B cell (primary cell): ENCODE results near the gene LSM14A. TPM values are rescaled to one million over a fixed set of nuclear protein-coding genes. Genes with fewer than 3 reads are reported as not detected.

ENCODE experiments used
- ATAC-seq: fragments of 200-7000 bp; cut with Tn5 transposase; one replicate; pipeline ENCODE4 v1.10.0; 2021; ENCODE audit warnings: low read depth, mild to moderate bottlenecking, moderate number of reproducible peaks, moderate library complexity
- CTCF ChIA-PET: fragments of 350-600 bp; sonication (Branson Sonifier 250); formaldehyde crosslinking; loops from one replicate; lab custom pipeline; 2021; ENCODE audit warnings: antibody characterized with exemption, inconsistent platforms; lab: Charles Lee
- POLR2A ChIA-PET: fragments of 350-600 bp; sonication (Branson Sonifier 250); formaldehyde crosslinking; loops from one replicate; lab custom pipeline; 2021; ENCODE audit warnings: antibody characterized with exemption; lab: Charles Lee
- DNase-seq: peaks from one replicate; pipeline ENCODE4 v3.0.0; 2013
- H2AFZ ChIP-seq: 2 replicates; pipeline ENCODE4 v1.6.1; 2012; ENCODE audit warnings: mild to moderate bottlenecking, low read depth, low read length; ENCODE audit not compliant: insufficient read depth, poor library complexity, severe bottlenecking
- H3K27ac ChIP-seq, 2 donors: 1 replicate in 1 of 2; 2 replicates in 1 of 2; pipeline ENCODE4 v1.5.1; 2012 to 2013; ENCODE audit warnings: low read length in 2 of 2, mild to moderate bottlenecking in 2 of 2, moderate library complexity in 1 of 2
- H3K27me3 ChIP-seq, 4 experiments: fragments of 200-600 bp in 1 of 4; sonication (generic) in 1 of 4; replicated peaks in 1 of 4; 1 replicate in 2 of 4; 2 replicates in 2 of 4; pipeline versions ENCODE4 v1.6.1 to v1.7.0; 2013 to 2016; ENCODE audit warnings: low read length in 3 of 4, mild to moderate bottlenecking in 2 of 4, mixed read lengths in 1 of 4, moderate library complexity in 1 of 4; ENCODE audit not compliant: insufficient read depth in 4 of 4, control insufficient read depth in 3 of 4; ENCODE audit errors: control extremely low read depth in 1 of 4
- H3K36me3 ChIP-seq, 2 experiments: replicated peaks in 1 of 2; 1 replicate in 1 of 2; 2 replicates in 1 of 2; pipeline versions ENCODE4 v1.6.1 to v1.7.1; 2013; ENCODE audit warnings: low read length in 1 of 2; ENCODE audit not compliant: insufficient read depth in 2 of 2, control insufficient read depth in 1 of 2; ENCODE audit errors: control extremely low read depth in 1 of 2, extremely low read depth in 1 of 2
- H3K4me1 ChIP-seq, 2 donors: fragments of 200-600 bp in 1 of 2; sonication (generic) in 1 of 2; 1 replicate in 1 of 2; 2 replicates in 1 of 2; pipeline versions ENCODE4 v1.5.1 to v1.6.1; 2013 to 2017; ENCODE audit warnings: low read length in 2 of 2; ENCODE audit not compliant: control insufficient read depth in 2 of 2, insufficient read depth in 2 of 2
- H3K4me2 ChIP-seq: replicated peaks from 2 replicates; pipeline ENCODE3; 2012; ENCODE audit warnings: mild to moderate bottlenecking, low read depth, low read length; ENCODE audit not compliant: poor library complexity, severe bottlenecking
- H3K4me3 ChIP-seq, 5 experiments: fragments of 200-600 bp in 1 of 5; sonication (generic) in 1 of 5; 1 replicate in 3 of 5; 2 replicates in 2 of 5; pipeline versions ENCODE4 v1.5.1 to v1.7.0; 2011 to 2016; ENCODE audit warnings: low read length in 4 of 5, mild to moderate bottlenecking in 4 of 5, low read depth in 2 of 5, control low read depth in 1 of 5, moderate library complexity in 1 of 5; ENCODE audit not compliant: insufficient read depth in 1 of 5; ENCODE audit errors: control extremely low read depth in 1 of 5, extremely low read depth in 1 of 5
- H3K79me2 ChIP-seq: fragments of 200-600 bp; sonication (generic); one replicate; pipeline ENCODE4 v1.6.0; 2016; ENCODE audit warnings: low read length; ENCODE audit not compliant: control insufficient read depth, insufficient read depth
- H3K9ac ChIP-seq: fragments of 200-600 bp; sonication (generic); 2 replicates; pipeline ENCODE4 v1.6.1; 2017; ENCODE audit warnings: mild to moderate bottlenecking, low read length, moderate library complexity
- H3K9me3 ChIP-seq, 3 donors: one replicate each; pipeline versions ENCODE4 v1.6.1 to v1.7.1; 2013; ENCODE audit warnings: low read length in 2 of 3; ENCODE audit not compliant: control insufficient read depth in 2 of 3, insufficient read depth in 1 of 3; ENCODE audit errors: control extremely low read depth in 1 of 3
- H4K20me1 ChIP-seq: 2 replicates; pipeline ENCODE4 v1.6.0; 2012; ENCODE audit warnings: mild to moderate bottlenecking, low read length; ENCODE audit not compliant: insufficient read depth, control insufficient read depth, poor library complexity, severe bottlenecking
- H3K27ac Mint-ChIP-seq: one replicate; pipeline ENCODE4 v1.8.0; 2021; ENCODE audit warnings: mixed read lengths
- H3K27me3 Mint-ChIP-seq: one replicate; pipeline ENCODE4 v1.8.0; 2021; ENCODE audit warnings: mixed read lengths
- H3K4me1 Mint-ChIP-seq: one replicate; pipeline ENCODE4 v1.8.0; 2021; ENCODE audit warnings: mixed read lengths
- H3K4me3 Mint-ChIP-seq: one replicate; pipeline ENCODE4 v1.8.0; 2021; ENCODE audit warnings: mixed read lengths
- H3K9me3 Mint-ChIP-seq: one replicate; pipeline ENCODE4 v1.8.0; 2022; ENCODE audit warnings: mixed read lengths; ENCODE audit not compliant: insufficient read depth
- EZH2 ChIP-seq: IDR thresholded peaks from 2 replicates; pipeline ENCODE4 v1.6.1; 2012; ENCODE audit warnings: borderline replicate concordance, low read depth, mild to moderate bottlenecking, moderate library complexity, low read length; ENCODE audit not compliant: insufficient read depth, poor library complexity, severe bottlenecking
- WGBS: methylation state at CpG from one replicate; pipeline ENCODE4 v1.1.5; 2013; ENCODE audit warnings: missing lambda C conversion rate; ENCODE audit not compliant: insufficient coverage; 5-methylcytosine and 5-hydroxymethylcytosine counted together
- intact Hi-C: fragments of 100-400 bp; cut with micrococcal nuclease; formaldehyde crosslinking; loops from one replicate; pipeline ENCODE4 v1.10.0; 2022
- polyA plus RNA-seq: library from polyadenylated mRNA; depleted of rRNA; stranded (reverse); fragments of >200 nt; gene quantifications from 2 replicates; pipeline ENCODE4 v1.2.3, GENCODE V29; 2012
- total RNA-seq, 2 donors: library from RNA; stranded (reverse); fragments of 120-200 nt in 1 of 2; gene quantifications; 1 replicate in 1 of 2; 2 replicates in 1 of 2; pipeline versions ENCODE4 v1.2.3 to v1.2.4, GENCODE V29; 2013 to 2022
- TF ChIP-seq, protein P1 (sequence below): fragments of 200-600 bp; IDR thresholded peaks from one replicate; pipeline ENCODE4 v1.8.0; 2022; ENCODE audit warnings: antibody characterized with exemption, mild to moderate bottlenecking

The LSM14A gene
- total and polyA plus RNA-seq, 2 donors (not counting 1 experiment from before 2014, with no cell fraction given) = 90.7 to 163 TPM

DNA sequence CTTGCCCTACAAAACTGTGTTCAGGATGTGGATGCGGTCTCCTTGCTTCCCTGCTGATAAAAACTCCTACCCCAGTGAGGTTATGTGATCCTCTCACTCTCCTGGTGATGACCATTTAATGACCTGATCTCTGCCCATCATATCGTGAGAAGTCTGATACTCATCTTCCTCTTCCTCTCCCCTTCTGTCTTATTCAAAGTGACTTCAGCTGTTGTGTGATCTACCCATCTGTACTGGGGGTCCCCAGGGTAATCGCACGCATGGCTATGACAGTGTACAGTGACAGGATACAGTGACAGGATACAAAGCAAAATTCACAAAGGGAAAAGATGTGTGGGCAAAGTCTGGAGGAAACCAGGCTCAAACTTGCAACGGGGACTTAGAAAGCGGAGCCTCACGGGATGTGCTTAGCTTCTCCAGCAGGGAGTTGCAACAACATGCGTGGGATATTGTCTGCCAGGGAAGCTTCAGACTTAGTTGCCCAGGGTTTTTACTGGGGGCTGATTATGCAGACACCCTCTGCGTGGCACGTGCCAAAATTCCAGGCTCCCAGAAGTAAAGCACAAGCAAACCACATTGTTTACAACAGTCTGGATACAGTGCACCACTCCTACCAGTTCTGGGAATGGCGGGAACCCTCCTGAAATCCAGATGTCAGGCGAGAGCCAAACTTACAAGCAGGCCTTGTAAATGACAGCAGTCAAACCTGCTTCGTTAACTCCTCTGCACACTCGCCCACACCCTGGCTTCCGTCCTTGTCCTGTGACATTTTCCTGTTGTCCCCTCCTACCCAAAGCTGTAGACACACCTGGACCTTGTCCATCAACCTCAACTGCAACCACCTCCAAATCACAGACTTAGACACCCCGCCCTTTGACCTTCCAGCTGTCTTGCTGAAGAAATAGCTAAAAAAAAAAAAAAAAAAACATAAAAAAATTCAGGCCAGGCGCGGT is 64.0 kb downstream of the LSM14A start:
- no peak overlapping the region for H3K27ac Mint-ChIP-seq
- peaks cover 0 to 8% of the 10 kb centered on the region in 2 donors for H3K4me1 ChIP-seq
- no peaks in the 10 kb centered on the region for H4K20me1 ChIP-seq
- DNase-seq = no peak
- CTCF ChIA-PET = interaction anchor here (0.6 kb wide), 1 partner anchor 143 kb away, joined by 3 read pairs; no protein-coding TSS in a partner anchor
- no peak overlapping the region for H3K4me3 Mint-ChIP-seq
- H3K4me2 ChIP-seq = no peak overlapping the region
- no peak overlapping the region for H2AFZ ChIP-seq
- no peak overlapping the region for H3K4me3 ChIP-seq
- peaks cover 10% of the 10 kb centered on the region for H3K4me1 Mint-ChIP-seq
- H3K36me3 ChIP-seq = no peaks in the 10 kb centered on the region
- H3K27ac ChIP-seq = no peak overlapping the region
- no peaks in the 10 kb centered on the region for H3K27me3 Mint-ChIP-seq
- ATAC-seq = no peak
- H3K79me2 ChIP-seq = no peaks in the 10 kb centered on the region
- H3K27me3 ChIP-seq = no peaks in the 10 kb centered on the region
- no peak overlapping the region for H3K9ac ChIP-seq
- H3K9me3 ChIP-seq = peaks cover 0 to 1% (median 0%) of the 10 kb centered on the region in 3 donors
- no peak for TF ChIP-seq EZH2
- TF ChIP-seq, protein P1, sequence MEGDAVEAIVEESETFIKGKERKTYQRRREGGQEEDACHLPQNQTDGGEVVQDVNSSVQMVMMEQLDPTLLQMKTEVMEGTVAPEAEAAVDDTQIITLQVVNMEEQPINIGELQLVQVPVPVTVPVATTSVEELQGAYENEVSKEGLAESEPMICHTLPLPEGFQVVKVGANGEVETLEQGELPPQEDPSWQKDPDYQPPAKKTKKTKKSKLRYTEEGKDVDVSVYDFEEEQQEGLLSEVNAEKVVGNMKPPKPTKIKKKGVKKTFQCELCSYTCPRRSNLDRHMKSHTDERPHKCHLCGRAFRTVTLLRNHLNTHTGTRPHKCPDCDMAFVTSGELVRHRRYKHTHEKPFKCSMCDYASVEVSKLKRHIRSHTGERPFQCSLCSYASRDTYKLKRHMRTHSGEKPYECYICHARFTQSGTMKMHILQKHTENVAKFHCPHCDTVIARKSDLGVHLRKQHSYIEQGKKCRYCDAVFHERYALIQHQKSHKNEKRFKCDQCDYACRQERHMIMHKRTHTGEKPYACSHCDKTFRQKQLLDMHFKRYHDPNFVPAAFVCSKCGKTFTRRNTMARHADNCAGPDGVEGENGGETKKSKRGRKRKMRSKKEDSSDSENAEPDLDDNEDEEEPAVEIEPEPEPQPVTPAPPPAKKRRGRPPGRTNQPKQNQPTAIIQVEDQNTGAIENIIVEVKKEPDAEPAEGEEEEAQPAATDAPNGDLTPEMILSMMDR = no peak
- no peaks in the 10 kb centered on the region for H3K9me3 Mint-ChIP-seq
- 91% methylated on average over 18 of the region's 18 CpGs for WGBS
- intact Hi-C loops = no loop called here
- POLR2A ChIA-PET = interaction anchor here (0.7 kb wide), 1 partner anchor 749 kb away, joined by 4 read pairs; no protein-coding TSS in a partner anchor

GRCh38 chr19:34237283-34237682 is 65.0 kb downstream of the LSM14A start:
- no peak for ATAC-seq
- H3K9me3 ChIP-seq = peaks cover 0 to 1% (median 0%) of the 10 kb centered on the region in 3 donors
- no peaks in the 10 kb centered on the region for H3K36me3 ChIP-seq
- H3K4me2 ChIP-seq = no peak overlapping the region
- no peaks in the 10 kb centered on the region for H4K20me1 ChIP-seq
- H2AFZ ChIP-seq = no peak overlapping the region
- ChIA-PET POLR2A (interaction anchor here (0.7 kb wide), 1 partner anchor 748 kb away, joined by 4 read pairs; no protein-coding TSS in a partner anchor), CTCF (no interaction called here)
- H3K4me1 ChIP-seq = peaks cover 0 to 8% of the 10 kb centered on the region in 2 donors
- H3K9me3 Mint-ChIP-seq = no peaks in the 10 kb centered on the region
- no peaks in the 10 kb centered on the region for H3K27me3 Mint-ChIP-seq
- H3K27ac Mint-ChIP-seq = no peak overlapping the region
- no peaks in the 10 kb centered on the region for H3K79me2 ChIP-seq
- H3K9ac ChIP-seq = no peak overlapping the region
- H3K27me3 ChIP-seq = no peaks in the 10 kb centered on the region
- no peak overlapping the region for H3K27ac ChIP-seq
- TF ChIP-seq, protein P1 = no peak
- no peak for DNase-seq
- intact Hi-C loops = no loop called here
- no peak overlapping the region for H3K4me3 ChIP-seq
- WGBS = 90% methylated on average over 3 of the region's 3 CpGs
- H3K4me1 Mint-ChIP-seq = peaks cover 12% of the 10 kb centered on the region
- H3K4me3 Mint-ChIP-seq = no peak overlapping the region
